ENCODE measurements around the gene KRTAP5-5.
"Not testable (repeated sequence)": the region's sequence is repeated elsewhere in the genome, so short reads cannot be mapped to it uniquely, and the experiment has no call there.

KRTAP5-5 gene

GRCh38 chr11:1660111-1660867 is 30.7 kb downstream of the KRTAP5-5 start:
- DNase-seq, result no peak

GRCh38 chr11:1661454-1662269 is 32.1 kb downstream of the KRTAP5-5 start:
- DNase-seq, result not testable (repeated sequence)

GRCh38 chr11:1662699-1663283 is 33.2 kb downstream of the KRTAP5-5 start:
- DNase-seq, result not testable (repeated sequence)

- DNase-seq, result no peak
Measured at GRCh38 chr11:1665313-1665712, 35.7 kb downstream of the KRTAP5-5 start.

GRCh38 chr11:1667121-1667850 is 37.7 kb downstream of the KRTAP5-5 start:
- DNase-seq, result no peak

GRCh38 chr11:1667906-1668305 is 38.3 kb downstream of the KRTAP5-5 start:
- no peak for DNase-seq

- DNase-seq, result no peak
Measured at GRCh38 chr11:1668911-1669473, 39.4 kb downstream of the KRTAP5-5 start.

GRCh38 chr11:1669546-1670218 is 40.1 kb downstream of the KRTAP5-5 start:
- no peak for DNase-seq

- not testable (repeated sequence) for DNase-seq
Measured at GRCh38 chr11:1670457-1670856, 40.9 kb downstream of the KRTAP5-5 start.

- no peak for DNase-seq
Measured at GRCh38 chr11:1670905-1671371, 41.4 kb downstream of the KRTAP5-5 start.

- no peak for DNase-seq
Measured at GRCh38 chr11:1671658-1672057, 42.1 kb downstream of the KRTAP5-5 start.

GRCh38 chr11:1672613-1673350 is 43.2 kb downstream of the KRTAP5-5 start:
- DNase-seq, result no peak

GRCh38 chr11:1673446-1674172 is 44.0 kb downstream of the KRTAP5-5 start:
- no peak for DNase-seq

- DNase-seq, result no peak
Measured at GRCh38 chr11:1674173-1675131, 44.9 kb downstream of the KRTAP5-5 start.

- no peak for DNase-seq
Measured at GRCh38 chr11:1675536-1676228, 46.1 kb downstream of the KRTAP5-5 start.

- no peak for DNase-seq
Measured at GRCh38 chr11:1676229-1676740, 46.7 kb downstream of the KRTAP5-5 start.

- no peak for DNase-seq
Measured at GRCh38 chr11:1679881-1680280, 50.3 kb downstream of the KRTAP5-5 start.

Data from NCI-H748 treated with DMSO at 0.1 percent for 48 hours (cell line).